LNCAP (cell line): Measurements from ENCODE around the gene GOT2.
A peak's percentile ranks its signal among the peaks of the same experiment; 100 is the strongest.

Experiments
- TF ChIP-seq, protein P1 (sequence below): fragments of 450-650 bp; IDR thresholded peaks from 2 replicates; pipeline ENCODE4 v1.5.1; 2017; ENCODE audit warnings: mild to moderate bottlenecking

The GOT2 gene

DNA sequence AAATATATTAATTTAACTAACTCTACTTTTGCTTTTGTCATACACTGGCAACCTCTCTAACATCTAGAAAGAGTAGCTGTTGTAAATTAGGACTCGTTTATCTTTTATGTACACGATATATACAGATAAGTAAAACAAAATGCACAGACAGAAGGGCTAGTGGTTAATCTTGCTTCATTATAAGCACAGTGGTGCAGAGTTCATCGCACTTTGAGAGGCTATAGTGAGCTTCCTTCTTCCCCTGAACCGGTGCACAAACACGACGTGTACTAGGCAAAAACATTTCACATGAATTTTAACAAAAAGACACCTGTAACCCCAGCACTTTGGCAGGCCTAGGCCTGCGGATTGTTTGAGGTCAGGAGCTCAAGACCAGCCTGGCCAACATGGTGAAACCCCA, 10.4 kb upstream of the GOT2 start:
- TF ChIP-seq, protein P1, sequence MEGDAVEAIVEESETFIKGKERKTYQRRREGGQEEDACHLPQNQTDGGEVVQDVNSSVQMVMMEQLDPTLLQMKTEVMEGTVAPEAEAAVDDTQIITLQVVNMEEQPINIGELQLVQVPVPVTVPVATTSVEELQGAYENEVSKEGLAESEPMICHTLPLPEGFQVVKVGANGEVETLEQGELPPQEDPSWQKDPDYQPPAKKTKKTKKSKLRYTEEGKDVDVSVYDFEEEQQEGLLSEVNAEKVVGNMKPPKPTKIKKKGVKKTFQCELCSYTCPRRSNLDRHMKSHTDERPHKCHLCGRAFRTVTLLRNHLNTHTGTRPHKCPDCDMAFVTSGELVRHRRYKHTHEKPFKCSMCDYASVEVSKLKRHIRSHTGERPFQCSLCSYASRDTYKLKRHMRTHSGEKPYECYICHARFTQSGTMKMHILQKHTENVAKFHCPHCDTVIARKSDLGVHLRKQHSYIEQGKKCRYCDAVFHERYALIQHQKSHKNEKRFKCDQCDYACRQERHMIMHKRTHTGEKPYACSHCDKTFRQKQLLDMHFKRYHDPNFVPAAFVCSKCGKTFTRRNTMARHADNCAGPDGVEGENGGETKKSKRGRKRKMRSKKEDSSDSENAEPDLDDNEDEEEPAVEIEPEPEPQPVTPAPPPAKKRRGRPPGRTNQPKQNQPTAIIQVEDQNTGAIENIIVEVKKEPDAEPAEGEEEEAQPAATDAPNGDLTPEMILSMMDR: no peak

DNA sequence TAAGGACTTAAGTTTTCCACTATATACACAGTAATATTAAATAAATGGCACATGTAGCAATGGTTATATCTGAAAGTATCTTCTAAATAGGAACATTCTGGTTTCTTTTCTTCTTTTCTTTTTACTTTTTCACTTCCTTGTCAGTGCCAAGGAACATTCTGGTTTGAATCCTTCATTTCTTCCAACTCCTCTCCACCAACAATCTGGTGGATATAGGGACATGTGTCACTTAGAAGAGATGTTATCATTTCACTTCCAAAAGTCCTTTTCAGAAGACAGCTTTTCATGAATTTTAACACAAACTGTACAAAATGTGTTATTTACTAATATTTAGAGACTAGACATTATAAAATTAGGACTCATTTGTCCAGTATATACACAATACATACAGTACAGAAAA, 7.9 kb upstream of the GOT2 start:
- TF ChIP-seq, protein P1: no peak

DNA sequence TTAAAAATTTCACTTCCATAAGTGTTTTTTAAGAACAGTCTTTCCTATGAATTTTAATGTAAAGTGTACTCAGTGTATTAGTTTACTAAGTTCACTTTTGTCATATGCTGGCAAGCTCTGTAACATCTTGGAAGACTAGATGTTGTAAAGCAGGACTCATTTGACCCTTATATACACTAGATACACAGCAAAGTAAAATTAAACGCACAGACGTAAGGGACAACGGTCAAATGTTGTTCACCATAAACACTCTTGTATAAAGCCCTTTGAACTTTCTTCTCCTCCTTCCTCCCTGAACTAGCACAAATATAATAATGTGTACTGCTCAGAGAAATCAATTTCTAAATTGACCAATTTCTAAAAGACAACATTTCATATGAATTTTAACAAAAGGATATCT, 7.0 kb upstream of the GOT2 start:
- TF ChIP-seq, protein P1: no peak

GRCh38 chr16:58738672-58739296, 4.7 kb upstream of the GOT2 start:
- TF ChIP-seq, protein P1: no peak

DNA sequence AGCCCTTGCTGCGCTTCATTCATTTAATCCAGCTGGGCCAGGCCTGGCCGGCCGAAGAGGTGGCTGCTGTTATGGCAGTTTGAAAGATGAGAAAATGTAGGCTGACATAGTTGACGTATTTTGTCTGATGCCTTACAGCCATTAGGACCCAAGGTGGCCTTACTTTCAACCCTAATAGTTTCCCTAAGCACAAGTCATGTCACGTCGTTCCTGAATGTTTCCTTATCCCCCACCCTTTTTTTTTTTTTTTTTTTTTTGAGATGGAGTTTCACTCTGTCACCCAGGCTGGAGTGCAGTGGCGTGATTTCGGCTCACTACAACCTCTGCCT, 307 bp upstream of the GOT2 start:
- TF ChIP-seq, protein P1: 0 out of 2 replicates have a peak, but pooled peaks have one; percentile 3

DNA sequence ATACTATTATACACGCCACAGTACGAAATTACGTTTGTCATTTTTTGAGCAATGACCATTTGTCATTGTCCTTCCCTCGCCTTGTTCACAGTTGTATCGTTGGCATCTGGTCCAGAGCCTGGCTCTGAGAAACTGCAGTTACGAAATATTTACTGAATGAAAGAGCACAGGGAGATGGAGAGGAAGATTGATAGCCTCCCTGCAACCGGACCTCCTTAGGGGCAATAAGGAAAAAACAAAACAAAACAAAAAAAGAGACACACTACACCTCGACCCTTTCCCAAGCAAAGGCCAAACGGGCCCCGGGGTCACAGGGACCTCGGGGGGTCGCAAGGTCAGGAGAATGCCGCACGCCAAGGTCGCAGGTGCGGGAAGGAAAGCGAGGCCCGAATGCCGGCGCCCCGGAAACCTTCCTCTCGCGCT, 857 bp downstream of the GOT2 start:
- TF ChIP-seq, protein P1: no peak

DNA sequence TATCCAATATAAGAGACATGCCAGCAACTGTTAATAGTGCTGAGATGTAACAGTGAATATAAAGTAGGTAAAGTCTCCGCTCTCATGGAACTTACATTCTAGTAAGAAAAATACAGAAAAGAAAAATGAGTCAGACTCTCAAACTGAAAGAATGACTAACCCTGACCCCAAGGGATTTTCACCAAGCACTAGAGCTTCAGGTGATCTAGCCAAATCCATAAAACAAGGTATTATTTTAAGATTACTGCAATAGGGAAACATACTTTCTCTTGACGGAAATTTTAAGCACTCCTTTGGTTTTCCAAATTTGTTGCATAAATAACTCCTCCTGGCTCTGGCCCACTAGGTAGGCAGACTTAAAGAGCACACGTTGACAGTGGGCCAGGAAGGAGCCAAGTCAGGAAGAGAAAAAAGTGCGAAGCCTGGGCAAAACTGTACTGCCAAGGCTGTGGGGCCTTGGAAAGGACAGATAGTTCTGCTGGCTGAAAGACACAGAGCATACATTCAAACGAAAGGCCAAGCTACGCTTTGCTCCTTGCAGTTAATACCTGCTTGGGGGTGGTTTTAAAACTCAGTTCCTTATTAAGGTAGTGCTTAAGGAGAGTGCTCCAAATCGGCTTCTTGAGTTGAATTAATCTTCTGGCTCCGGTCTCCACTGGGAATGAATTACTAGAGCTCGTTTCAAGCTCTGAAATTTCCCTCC, 1.4 kb downstream of the GOT2 start:
- TF ChIP-seq, protein P1: no peak
